ENCODE results near the gene KAT2B. TPM values are rescaled to one million over a fixed set of nuclear protein-coding genes. Genes with fewer than 3 reads are reported as not detected.

The KAT2B gene
- total RNA-seq, 1 experiment from 2014 or later = 3.7 TPM

DNA sequence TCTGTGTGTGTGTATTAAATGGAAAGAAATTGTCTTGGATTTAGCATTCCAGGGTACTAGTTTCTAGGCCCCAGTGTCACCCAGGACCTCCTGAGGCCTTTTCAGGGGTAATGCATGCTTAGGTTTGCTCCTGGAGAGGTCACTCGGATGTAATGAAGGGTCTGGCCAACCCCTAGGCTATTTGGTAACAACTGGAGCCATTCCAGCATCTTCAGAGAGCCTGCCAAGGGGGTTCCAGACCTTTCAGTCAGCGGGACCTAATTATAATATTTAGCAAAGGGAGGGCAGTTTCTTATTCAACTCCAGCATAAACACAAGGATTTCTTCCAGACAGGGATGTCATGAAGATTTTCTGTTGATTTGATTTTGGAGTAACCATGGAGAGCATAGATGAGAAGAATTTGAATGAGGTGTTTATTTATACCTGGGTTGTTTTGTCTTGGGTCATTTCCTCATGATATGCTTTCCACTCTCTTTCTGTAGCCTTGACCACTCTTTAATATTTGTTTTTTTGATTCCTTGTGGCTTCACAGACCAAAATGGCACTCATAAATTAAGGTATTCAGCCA is 17.4 kb downstream of the KAT2B start:
- H3K4me1 ChIP-seq (ENCODE audit: control insufficient read depth in 1 of 2, insufficient read depth in 2 of 2, low read length in 2 of 2) = peaks cover 15 to 20% of the 10 kb centered on the region in 2 experiments
- BruUV-seq (replicated peaks) = no TSS peak
- H3K4me2 ChIP-seq (ENCODE audit: low read length) = no peak overlapping the region
- TF ChIP-seq EGR1 (IDR thresholded peaks at IDR 0.05; ENCODE audit: low read depth) (no peak), ZNF274 (IDR thresholded peaks at IDR 0.05; ENCODE audit: low read depth, low read length) (no peak), JUND (IDR thresholded peaks at IDR 0.05) (no peak), FOSL1 (IDR thresholded peaks at IDR 0.05; ENCODE audit: low read depth) (no peak), CBX3 (IDR thresholded peaks at IDR 0.05; ENCODE audit: low read depth) (no peak), SP1 (IDR thresholded peaks at IDR 0.05; ENCODE audit: low read depth) (no peak), YY1 (IDR thresholded peaks at IDR 0.05; ENCODE audit: extremely low read depth, insufficient replicate concordance, low read depth, low read length) (no peak), POLR2A (IDR thresholded peaks at IDR 0.05; ENCODE audit: borderline replicate concordance, extremely low read depth, insufficient read depth, insufficient read length) (no peak), CEBPB (IDR thresholded peaks at IDR 0.05; ENCODE audit: low read depth) (no peak), ZFX (IDR thresholded peaks at IDR 0.05) (no peak), ELF1 (IDR thresholded peaks at IDR 0.05; ENCODE audit: borderline replicate concordance, low read depth) (no peak), EZH2phosphoT487 (IDR thresholded peaks at IDR 0.05; ENCODE audit: borderline replicate concordance) (no peak), EZH2 (IDR thresholded peaks at IDR 0.05) (no peak)
- TF ChIP-seq, protein P1, sequence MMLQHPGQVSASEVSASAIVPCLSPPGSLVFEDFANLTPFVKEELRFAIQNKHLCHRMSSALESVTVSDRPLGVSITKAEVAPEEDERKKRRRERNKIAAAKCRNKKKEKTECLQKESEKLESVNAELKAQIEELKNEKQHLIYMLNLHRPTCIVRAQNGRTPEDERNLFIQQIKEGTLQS (IDR thresholded peaks at IDR 0.05) = no peak
- TF ChIP-seq, protein P2, sequence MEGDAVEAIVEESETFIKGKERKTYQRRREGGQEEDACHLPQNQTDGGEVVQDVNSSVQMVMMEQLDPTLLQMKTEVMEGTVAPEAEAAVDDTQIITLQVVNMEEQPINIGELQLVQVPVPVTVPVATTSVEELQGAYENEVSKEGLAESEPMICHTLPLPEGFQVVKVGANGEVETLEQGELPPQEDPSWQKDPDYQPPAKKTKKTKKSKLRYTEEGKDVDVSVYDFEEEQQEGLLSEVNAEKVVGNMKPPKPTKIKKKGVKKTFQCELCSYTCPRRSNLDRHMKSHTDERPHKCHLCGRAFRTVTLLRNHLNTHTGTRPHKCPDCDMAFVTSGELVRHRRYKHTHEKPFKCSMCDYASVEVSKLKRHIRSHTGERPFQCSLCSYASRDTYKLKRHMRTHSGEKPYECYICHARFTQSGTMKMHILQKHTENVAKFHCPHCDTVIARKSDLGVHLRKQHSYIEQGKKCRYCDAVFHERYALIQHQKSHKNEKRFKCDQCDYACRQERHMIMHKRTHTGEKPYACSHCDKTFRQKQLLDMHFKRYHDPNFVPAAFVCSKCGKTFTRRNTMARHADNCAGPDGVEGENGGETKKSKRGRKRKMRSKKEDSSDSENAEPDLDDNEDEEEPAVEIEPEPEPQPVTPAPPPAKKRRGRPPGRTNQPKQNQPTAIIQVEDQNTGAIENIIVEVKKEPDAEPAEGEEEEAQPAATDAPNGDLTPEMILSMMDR (IDR thresholded peaks at IDR 0.05 in 2 of 3, conservative IDR thresholded peaks at IDR 0.05 in 1 of 3; ENCODE audit: borderline replicate concordance in 1 of 3, insufficient read depth in 1 of 3, low read depth in 2 of 3, low read length in 2 of 3) = no peak
- TF ChIP-seq, protein P3, sequence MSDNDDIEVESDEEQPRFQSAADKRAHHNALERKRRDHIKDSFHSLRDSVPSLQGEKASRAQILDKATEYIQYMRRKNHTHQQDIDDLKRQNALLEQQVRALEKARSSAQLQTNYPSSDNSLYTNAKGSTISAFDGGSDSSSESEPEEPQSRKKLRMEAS (IDR thresholded peaks at IDR 0.05) = no peak
- TF ChIP-seq, protein P4, sequence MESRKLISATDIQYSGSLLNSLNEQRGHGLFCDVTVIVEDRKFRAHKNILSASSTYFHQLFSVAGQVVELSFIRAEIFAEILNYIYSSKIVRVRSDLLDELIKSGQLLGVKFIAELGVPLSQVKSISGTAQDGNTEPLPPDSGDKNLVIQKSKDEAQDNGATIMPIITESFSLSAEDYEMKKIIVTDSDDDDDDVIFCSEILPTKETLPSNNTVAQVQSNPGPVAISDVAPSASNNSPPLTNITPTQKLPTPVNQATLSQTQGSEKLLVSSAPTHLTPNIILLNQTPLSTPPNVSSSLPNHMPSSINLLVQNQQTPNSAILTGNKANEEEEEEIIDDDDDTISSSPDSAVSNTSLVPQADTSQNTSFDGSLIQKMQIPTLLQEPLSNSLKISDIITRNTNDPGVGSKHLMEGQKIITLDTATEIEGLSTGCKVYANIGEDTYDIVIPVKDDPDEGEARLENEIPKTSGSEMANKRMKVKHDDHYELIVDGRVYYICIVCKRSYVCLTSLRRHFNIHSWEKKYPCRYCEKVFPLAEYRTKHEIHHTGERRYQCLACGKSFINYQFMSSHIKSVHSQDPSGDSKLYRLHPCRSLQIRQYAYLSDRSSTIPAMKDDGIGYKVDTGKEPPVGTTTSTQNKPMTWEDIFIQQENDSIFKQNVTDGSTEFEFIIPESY (IDR thresholded peaks at IDR 0.05; ENCODE audit: extremely low read depth, insufficient replicate concordance, low read length) = no peak
- DNase-seq (ENCODE audit: low read depth, low spot score) (no peak), ATAC-seq (no peak)
- H3K9me2 ChIP-seq (ENCODE audit: insufficient read depth) = no peaks in the 10 kb centered on the region
- no peak overlapping the region for H3K27ac ChIP-seq (ENCODE audit: low read depth, low read length)
- H3K9me3 ChIP-seq (ENCODE audit: control insufficient read depth in 1 of 2, insufficient read depth in 1 of 2, low read depth in 1 of 2, low read length in 2 of 2) = no peaks in the 10 kb centered on the region
- no peaks in the 10 kb centered on the region for H3K79me2 ChIP-seq (ENCODE audit: insufficient read depth, low read length)
- H3K27me3 ChIP-seq (ENCODE audit: insufficient read depth, low read length) = no peaks in the 10 kb centered on the region
- intact Hi-C loops (cut with micrococcal nuclease) = no loop called here
- ChIA-PET CTCF (no interaction called here), RAD21 (ENCODE audit: low non-redundant PET in 1 of 2, low total read pairs in 2 of 2, uncharacterized antibody in 2 of 2, unreplicated experiment in 2 of 2) (no interaction called here), POLR2A (no interaction called here)
- no peaks in the 10 kb centered on the region for H3K36me3 ChIP-seq (ENCODE audit: control insufficient read depth in 1 of 2, insufficient read depth in 2 of 2, low read length in 2 of 2)
- H3K4me3 ChIP-seq (replicated peaks in 1 of 2; ENCODE audit: low read depth in 1 of 2, low read length in 2 of 2) = no peak overlapping the region
- H3K9ac ChIP-seq (ENCODE audit: low read length) = no peak overlapping the region
- no peak overlapping the region for H2AFZ ChIP-seq (ENCODE audit: low read depth, low read length, poor library complexity, severe bottlenecking)
- H4K20me1 ChIP-seq (ENCODE audit: insufficient read depth) = no peaks in the 10 kb centered on the region
